ENCODE measurements around the gene ZNF283.

ZNF283 gene

GRCh38 chr19:43880483-43880882, 53.4 kb downstream of the ZNF283 start:
- Histone ChIP-seq H2AFZ (no peak overlapping the region), H3K9ac (no peak overlapping the region), H3K4me3 (ENCODE audit: low read depth, low read length) (no peak overlapping the region), H3K27me3 (ENCODE audit: control insufficient read depth, insufficient read depth, low read length) (no peaks in the 10 kb centered on the region), H3K36me3 (ENCODE audit: control insufficient read depth, insufficient read depth, low read length) (peaks cover 19% of the 10 kb centered on the region), H3K27ac (no peak overlapping the region), H3K9me3 (ENCODE audit: control insufficient read depth, low read length) (peaks cover 10% of the 10 kb centered on the region), H3K4me1 (no peaks in the 10 kb centered on the region), H3K4me2 (ENCODE audit: low read length) (no peak overlapping the region), H3K79me2 (no peaks in the 10 kb centered on the region)
- no peak for TF ChIP-seq CTCF (IDR thresholded peaks at IDR 0.05)

GRCh38 chr19:43883864-43884263, 56.7 kb downstream of the ZNF283 start, which contains the start of gene ZNF404:
ZNF404 (minus strand) TSS chr19:43883964.
- peaks cover 10% of the 10 kb centered on the region for H3K36me3 ChIP-seq (ENCODE audit: control insufficient read depth, insufficient read depth, low read length)
- H2AFZ ChIP-seq = no peak within 1 kb of the TSS
- no peak within 1 kb of the TSS for H3K4me2 ChIP-seq (ENCODE audit: low read length)
- no peaks in the 10 kb centered on the region for H3K27me3 ChIP-seq (ENCODE audit: control insufficient read depth, insufficient read depth, low read length)
- no peak within 1 kb of the TSS for H3K27ac ChIP-seq
- H3K4me3 ChIP-seq (ENCODE audit: low read depth, low read length) = no peak within 1 kb of the TSS
- no peak within 1 kb of the TSS for H3K9ac ChIP-seq
- H3K9me3 ChIP-seq (ENCODE audit: control insufficient read depth, low read length) = peaks cover 3% of the 10 kb centered on the region
- TF ChIP-seq CTCF (IDR thresholded peaks at IDR 0.05) = no peak
- no peaks in the 10 kb centered on the region for H3K79me2 ChIP-seq
- H3K4me1 ChIP-seq = no peaks in the 10 kb centered on the region

GRCh38 chr19:43895727-43896308, 68.7 kb downstream of the ZNF283 start:
- Histone ChIP-seq H3K4me3 (ENCODE audit: low read depth, low read length) (no peak overlapping the region), H3K9me3 (ENCODE audit: control insufficient read depth, low read length) (peaks cover 6% of the 10 kb centered on the region), H3K4me1 (no peaks in the 10 kb centered on the region), H3K27ac (no peak overlapping the region), H3K79me2 (no peaks in the 10 kb centered on the region), H3K4me2 (ENCODE audit: low read length) (no peak overlapping the region), H3K27me3 (ENCODE audit: control insufficient read depth, insufficient read depth, low read length) (no peaks in the 10 kb centered on the region), H3K9ac (no peak overlapping the region), H3K36me3 (ENCODE audit: control insufficient read depth, insufficient read depth, low read length) (no peaks in the 10 kb centered on the region), H2AFZ (no peak overlapping the region)
- TF ChIP-seq CTCF (IDR thresholded peaks at IDR 0.05) = no peak
